AG20443 (cell line): ENCODE data around the gene KCTD10.

ENCODE experiments used
- DNase-seq: peaks from one replicate; pipeline ENCODE4 v3.0.0; 2012; ENCODE audit warnings: low spot score, mixed read lengths

KCTD10 gene

GRCh38 chr12:109494348-109494881 lies 17.3 kb upstream of the KCTD10 start:
- no peak for DNase-seq

- DNase-seq = no peak
Measured at GRCh38 chr12:109493938-109494337, 16.8 kb upstream of the KCTD10 start.

GRCh38 chr12:109493090-109493489 lies 16.0 kb upstream of the KCTD10 start:
- DNase-seq = no peak

- no peak for DNase-seq
Measured at GRCh38 chr12:109492371-109492770, 15.3 kb upstream of the KCTD10 start.

- DNase-seq = no peak
Measured at GRCh38 chr12:109491671-109492070, 14.6 kb upstream of the KCTD10 start.

GRCh38 chr12:109489955-109490565 lies 13.0 kb upstream of the KCTD10 start:
- no peak for DNase-seq

GRCh38 chr12:109489016-109489954 lies 12.2 kb upstream of the KCTD10 start:
- no peak for DNase-seq

- DNase-seq = peak; percentile 22
Measured at GRCh38 chr12:109488051-109488665, 11.1 kb upstream of the KCTD10 start.

GRCh38 chr12:109487181-109488050 lies 10.3 kb upstream of the KCTD10 start:
- DNase-seq = no peak

- DNase-seq = no peak
Measured at GRCh38 chr12:109485201-109485600, 8.1 kb upstream of the KCTD10 start.

- DNase-seq = no peak
Measured at GRCh38 chr12:109483346-109483745, 6.2 kb upstream of the KCTD10 start.

- DNase-seq = no peak
Measured at GRCh38 chr12:109482894-109483293, 5.8 kb upstream of the KCTD10 start.

GRCh38 chr12:109482491-109482890 lies 5.4 kb upstream of the KCTD10 start:
- DNase-seq = no peak

- DNase-seq = no peak
Measured at GRCh38 chr12:109481863-109482262, 4.8 kb upstream of the KCTD10 start.

- DNase-seq = no peak
Measured at GRCh38 chr12:109480356-109480755, 3.3 kb upstream of the KCTD10 start.

- no peak for DNase-seq
Measured at GRCh38 chr12:109479761-109480160, 2.7 kb upstream of the KCTD10 start.

GRCh38 chr12:109477963-109478315 lies 839 bp upstream of the KCTD10 start:
- DNase-seq = no peak

GRCh38 chr12:109476807-109477184 lies 304 bp downstream of the KCTD10 start:
- no peak for DNase-seq

- DNase-seq = peak; percentile 22
Measured at GRCh38 chr12:109475993-109476806, 900 bp downstream of the KCTD10 start.

- DNase-seq = no peak
Measured at GRCh38 chr12:109475121-109475520, 2.0 kb downstream of the KCTD10 start.
